Uterus (tissue), 4 donors: ENCODE data around the gene PEAK1. TPM values are rescaled to one million over a fixed set of nuclear protein-coding genes. Genes with fewer than 3 reads are reported as not detected.

ENCODE experiments used
- DNase-seq, 2 donors: peaks; one replicate each; pipeline ENCODE4 v3.0.0-alpha.2; 2019 to 2020
- H3K27ac ChIP-seq, 2 donors: fragments of 200-600 bp; sonication (generic); 1 replicate in 1 of 2; 2 replicates in 1 of 2; pipeline ENCODE4 v1.5.1; 2016 to 2018
- H3K27me3 ChIP-seq, 2 donors: fragments of 200-600 bp; sonication (generic); one replicate each; pipeline ENCODE4 v1.5.1; 2018 to 2019; ENCODE audit warnings: control low read depth in 1 of 2
- H3K36me3 ChIP-seq, 2 donors: fragments of 200-600 bp; sonication (generic); one replicate each; pipeline ENCODE4 v1.5.1; 2019; ENCODE audit warnings: control low read depth in 1 of 2
- H3K4me1 ChIP-seq, 2 donors: fragments of 200-600 bp; sonication (generic); one replicate each; pipeline ENCODE4 v1.5.1; 2018 to 2019; ENCODE audit warnings: control low read depth in 1 of 2
- H3K4me3 ChIP-seq, 2 donors: fragments of 200-600 bp; sonication (generic); 1 replicate in 1 of 2; 2 replicates in 1 of 2; pipeline ENCODE4 v1.5.1; 2018 to 2019; ENCODE audit warnings: mild to moderate bottlenecking in 1 of 2
- H3K9me3 ChIP-seq, 2 donors: fragments of 200-600 bp; sonication (generic); one replicate each; pipeline ENCODE4 v1.5.1; 2019; ENCODE audit warnings: control low read depth in 1 of 2
- POLR2A ChIP-seq, 2 donors: fragments of 450-650 bp; IDR thresholded peaks; one replicate each; pipeline ENCODE4 v1.6.1; 2016; ENCODE audit warnings: antibody characterized with exemption in 2 of 2, mild to moderate bottlenecking in 1 of 2, moderate library complexity in 1 of 2
- intact Hi-C: fragments of 100-400 bp; cut with DNase I; formaldehyde crosslinking; loops from one replicate; pipeline ENCODE4 v1.15.1; 2023; ENCODE audit warnings: low total_unique reads
- total RNA-seq, 4 donors: library from RNA; depleted of rRNA in 3 of 4; stranded (reverse); fragments of >200 nt in 3 of 4; gene quantifications; one replicate each; pipeline versions ENCODE4 v1.1.0 to v1.2.4, GENCODE V29; 2014 to 2023
- TF ChIP-seq, protein P1 (sequence below), 4 experiments: fragments of 200-600 bp in 2 of 4; fragments of 450-650 bp in 2 of 4; sonication (generic) in 2 of 4; IDR thresholded peaks; one replicate each; pipeline ENCODE4 v1.5.1; 2016 to 2019; ENCODE audit warnings: antibody characterized with exemption in 4 of 4, mild to moderate bottlenecking in 2 of 4, moderate library complexity in 1 of 4
- donor health status: DM: yes; HTN: yes; CAD: no.

Gene PEAK1
- total RNA-seq, 4 donors from 2014 or later: 14.4 to 87.3 (median 43.5) TPM

DNA sequence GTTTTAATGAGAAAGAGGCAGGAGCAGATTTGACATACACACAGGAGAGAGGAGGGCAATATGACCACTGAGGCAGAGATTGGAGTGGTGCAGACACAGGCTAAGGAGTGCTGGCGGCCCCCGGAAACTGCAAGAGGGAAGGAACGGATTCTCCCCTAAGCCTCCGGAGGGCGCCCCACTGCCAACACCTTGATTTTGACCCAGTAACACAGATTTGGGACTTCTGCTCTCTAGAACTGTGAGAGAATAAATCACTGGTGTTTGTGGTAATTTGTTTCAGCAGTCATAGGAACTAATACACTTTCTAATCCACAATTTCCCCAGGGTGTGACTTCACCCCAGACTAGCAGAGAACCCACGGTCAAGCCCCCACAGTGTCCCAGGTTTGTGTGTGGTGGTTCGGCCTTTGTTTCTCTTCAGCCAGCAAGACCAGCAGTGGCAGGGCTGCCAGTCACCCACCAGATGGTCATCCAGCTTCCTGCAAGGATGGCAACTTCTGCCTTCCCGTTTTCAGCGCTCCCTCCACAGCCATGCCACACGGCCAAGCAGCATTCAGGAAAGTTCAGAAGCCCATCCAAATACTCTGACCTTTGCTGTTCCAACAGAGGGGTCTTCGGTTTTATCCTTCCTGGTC is 325.4 kb downstream of the PEAK1 start:
- no peak for TF ChIP-seq POLR2A (IDR thresholded peaks at IDR 0.05)
- TF ChIP-seq, protein P1, sequence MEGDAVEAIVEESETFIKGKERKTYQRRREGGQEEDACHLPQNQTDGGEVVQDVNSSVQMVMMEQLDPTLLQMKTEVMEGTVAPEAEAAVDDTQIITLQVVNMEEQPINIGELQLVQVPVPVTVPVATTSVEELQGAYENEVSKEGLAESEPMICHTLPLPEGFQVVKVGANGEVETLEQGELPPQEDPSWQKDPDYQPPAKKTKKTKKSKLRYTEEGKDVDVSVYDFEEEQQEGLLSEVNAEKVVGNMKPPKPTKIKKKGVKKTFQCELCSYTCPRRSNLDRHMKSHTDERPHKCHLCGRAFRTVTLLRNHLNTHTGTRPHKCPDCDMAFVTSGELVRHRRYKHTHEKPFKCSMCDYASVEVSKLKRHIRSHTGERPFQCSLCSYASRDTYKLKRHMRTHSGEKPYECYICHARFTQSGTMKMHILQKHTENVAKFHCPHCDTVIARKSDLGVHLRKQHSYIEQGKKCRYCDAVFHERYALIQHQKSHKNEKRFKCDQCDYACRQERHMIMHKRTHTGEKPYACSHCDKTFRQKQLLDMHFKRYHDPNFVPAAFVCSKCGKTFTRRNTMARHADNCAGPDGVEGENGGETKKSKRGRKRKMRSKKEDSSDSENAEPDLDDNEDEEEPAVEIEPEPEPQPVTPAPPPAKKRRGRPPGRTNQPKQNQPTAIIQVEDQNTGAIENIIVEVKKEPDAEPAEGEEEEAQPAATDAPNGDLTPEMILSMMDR (IDR thresholded peaks at IDR 0.05): no peak
- no peak overlapping the region for H3K27ac ChIP-seq
- no peak overlapping the region for H3K4me3 ChIP-seq
- no peaks in the 10 kb centered on the region for H3K27me3 ChIP-seq
- DNase-seq: no peak
- H3K9me3 ChIP-seq: no peaks in the 10 kb centered on the region
- no peaks in the 10 kb centered on the region for H3K4me1 ChIP-seq
- intact Hi-C loops: no loop called here
- no peaks in the 10 kb centered on the region for H3K36me3 ChIP-seq

DNA sequence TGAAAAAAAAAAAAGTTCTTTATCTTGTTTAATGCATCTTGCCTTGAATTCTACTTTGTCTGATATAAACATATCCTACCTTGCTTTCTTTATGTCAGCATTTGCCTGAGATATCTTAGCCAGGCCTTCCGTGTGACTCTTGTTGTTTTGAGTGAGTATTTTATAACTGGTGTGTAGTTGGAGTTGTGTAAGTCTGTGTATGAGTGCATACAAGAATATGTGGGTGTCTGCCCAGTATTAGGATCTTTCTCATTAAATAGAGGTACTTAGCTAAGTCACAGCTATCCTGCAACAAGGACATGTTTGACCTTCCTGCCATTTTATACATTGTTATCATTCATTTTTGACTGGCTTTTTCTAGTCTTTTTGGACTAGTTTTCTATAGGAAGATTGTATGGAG is 326.5 kb downstream of the PEAK1 start:
- no peaks in the 10 kb centered on the region for H3K4me1 ChIP-seq
- TF ChIP-seq, protein P1 (IDR thresholded peaks at IDR 0.05): no peak
- TF ChIP-seq POLR2A (IDR thresholded peaks at IDR 0.05): no peak
- H3K4me3 ChIP-seq: no peak overlapping the region
- intact Hi-C loops: no loop called here
- H3K36me3 ChIP-seq: no peaks in the 10 kb centered on the region
- no peaks in the 10 kb centered on the region for H3K9me3 ChIP-seq
- H3K27me3 ChIP-seq: no peaks in the 10 kb centered on the region
- H3K27ac ChIP-seq: no peak overlapping the region
- DNase-seq: no peak

DNA sequence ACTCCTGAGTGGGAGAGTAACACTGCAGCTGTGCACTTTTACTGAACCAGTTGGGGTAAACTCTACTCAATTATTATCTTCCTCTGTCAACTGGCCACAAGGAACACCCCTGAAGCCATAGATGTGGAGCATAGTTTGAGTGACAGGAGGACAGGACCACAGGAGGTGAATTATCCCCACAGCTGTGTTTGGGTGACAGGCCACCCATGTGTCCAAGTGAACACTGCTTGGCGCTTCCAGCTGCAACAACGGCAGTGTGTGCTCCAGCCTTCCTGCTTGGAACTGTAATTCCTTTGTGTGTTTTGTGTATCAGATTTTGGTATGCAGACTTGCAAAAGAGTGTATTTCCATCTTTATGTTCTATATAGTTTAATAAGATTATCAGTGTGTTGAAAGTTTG is 328.8 kb downstream of the PEAK1 start:
- no peaks in the 10 kb centered on the region for H3K4me1 ChIP-seq
- H3K9me3 ChIP-seq: no peaks in the 10 kb centered on the region
- H3K27me3 ChIP-seq: no peaks in the 10 kb centered on the region
- TF ChIP-seq, protein P1 (IDR thresholded peaks at IDR 0.05): no peak
- no peak for TF ChIP-seq POLR2A (IDR thresholded peaks at IDR 0.05)
- intact Hi-C loops: no loop called here
- no peak overlapping the region for H3K4me3 ChIP-seq
- no peak overlapping the region for H3K27ac ChIP-seq
- H3K36me3 ChIP-seq: no peaks in the 10 kb centered on the region
- DNase-seq: no peak

DNA sequence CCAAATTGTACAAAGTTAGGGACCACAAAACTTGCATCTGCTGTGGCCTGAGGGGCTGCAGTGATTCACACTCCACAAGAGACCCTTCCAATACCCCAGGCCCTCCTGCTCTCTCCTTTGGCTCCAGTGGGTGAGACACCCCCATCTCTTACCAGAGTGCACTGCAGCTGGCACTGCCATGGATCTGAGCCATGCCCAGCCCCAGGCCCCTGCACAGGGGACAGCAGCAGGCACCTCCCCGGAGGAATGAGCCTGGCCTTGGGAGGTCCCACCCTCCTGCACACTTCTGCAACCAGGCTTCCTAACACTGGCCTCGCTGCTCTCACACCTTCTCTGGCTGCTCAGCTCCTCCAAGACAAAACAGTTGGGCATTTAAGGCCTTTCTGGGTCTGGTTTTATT is 332.7 kb downstream of the PEAK1 start:
- Histone ChIP-seq H3K4me3 (no peak overlapping the region), H3K9me3 (no peaks in the 10 kb centered on the region), H3K27me3 (no peaks in the 10 kb centered on the region), H3K27ac (no peak overlapping the region), H3K36me3 (no peaks in the 10 kb centered on the region), H3K4me1 (no peaks in the 10 kb centered on the region)
- intact Hi-C loops: no loop called here
- DNase-seq: no peak
- TF ChIP-seq, protein P1 (IDR thresholded peaks at IDR 0.05): no peak
- no peak for TF ChIP-seq POLR2A (IDR thresholded peaks at IDR 0.05)

DNA sequence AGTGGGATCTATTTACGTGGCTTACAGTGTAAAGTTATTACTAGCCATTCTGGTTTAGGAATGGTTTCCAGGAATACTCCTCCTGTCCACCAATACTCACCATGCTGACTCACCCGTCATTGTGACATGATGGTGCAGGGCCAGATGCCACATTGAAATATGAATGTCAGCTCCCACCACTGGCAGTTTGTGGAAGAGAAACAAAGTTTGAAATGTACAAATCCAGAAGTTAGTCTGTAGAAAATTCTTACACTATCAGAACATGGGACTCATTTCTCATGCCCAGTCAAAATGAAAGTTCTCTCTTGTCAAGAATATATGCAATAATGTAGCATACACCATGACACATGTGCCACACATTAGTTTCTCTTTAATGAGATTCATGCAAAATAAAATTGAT is 334.6 kb downstream of the PEAK1 start:
- Histone ChIP-seq H3K27me3 (no peaks in the 10 kb centered on the region), H3K4me3 (no peak overlapping the region), H3K36me3 (no peaks in the 10 kb centered on the region), H3K9me3 (no peaks in the 10 kb centered on the region), H3K4me1 (no peaks in the 10 kb centered on the region), H3K27ac (no peak overlapping the region)
- DNase-seq: no peak
- TF ChIP-seq, protein P1 (IDR thresholded peaks at IDR 0.05): no peak
- no peak for TF ChIP-seq POLR2A (IDR thresholded peaks at IDR 0.05)
- intact Hi-C loops: no loop called here
